Measurements from ENCODE around the gene CLEC18B. TPM values are rescaled to one million over a fixed set of nuclear protein-coding genes. Genes with fewer than 3 reads are reported as not detected.
"Not testable (repeated sequence)": the region's sequence is repeated elsewhere in the genome, so short reads cannot be mapped to it uniquely, and the experiment has no call there.

The CLEC18B gene
- total RNA-seq, 1 donor: not detected

DNA sequence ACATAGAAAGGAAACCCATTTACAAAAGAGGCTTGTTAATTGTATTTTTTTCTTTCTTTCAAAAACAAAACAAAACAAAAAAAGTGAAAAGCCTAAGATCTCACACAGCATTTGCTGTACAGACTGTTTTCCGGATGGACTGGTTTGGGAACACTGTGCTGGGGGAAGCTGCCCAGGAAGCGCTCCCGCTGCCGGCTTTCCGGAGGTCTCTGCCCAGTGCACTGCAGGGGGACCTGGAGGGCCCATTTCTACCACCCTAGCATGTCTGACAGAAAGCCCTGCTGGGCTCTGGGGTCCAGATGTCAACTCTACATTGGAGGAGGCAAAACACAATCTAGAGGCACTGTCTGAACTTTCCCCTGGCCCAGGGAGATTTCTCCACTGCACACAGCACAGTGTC is 26.3 kb upstream of the CLEC18B start:
- DNase-seq (ENCODE audit: low read depth): no peak
- TF ChIP-seq, protein P1, sequence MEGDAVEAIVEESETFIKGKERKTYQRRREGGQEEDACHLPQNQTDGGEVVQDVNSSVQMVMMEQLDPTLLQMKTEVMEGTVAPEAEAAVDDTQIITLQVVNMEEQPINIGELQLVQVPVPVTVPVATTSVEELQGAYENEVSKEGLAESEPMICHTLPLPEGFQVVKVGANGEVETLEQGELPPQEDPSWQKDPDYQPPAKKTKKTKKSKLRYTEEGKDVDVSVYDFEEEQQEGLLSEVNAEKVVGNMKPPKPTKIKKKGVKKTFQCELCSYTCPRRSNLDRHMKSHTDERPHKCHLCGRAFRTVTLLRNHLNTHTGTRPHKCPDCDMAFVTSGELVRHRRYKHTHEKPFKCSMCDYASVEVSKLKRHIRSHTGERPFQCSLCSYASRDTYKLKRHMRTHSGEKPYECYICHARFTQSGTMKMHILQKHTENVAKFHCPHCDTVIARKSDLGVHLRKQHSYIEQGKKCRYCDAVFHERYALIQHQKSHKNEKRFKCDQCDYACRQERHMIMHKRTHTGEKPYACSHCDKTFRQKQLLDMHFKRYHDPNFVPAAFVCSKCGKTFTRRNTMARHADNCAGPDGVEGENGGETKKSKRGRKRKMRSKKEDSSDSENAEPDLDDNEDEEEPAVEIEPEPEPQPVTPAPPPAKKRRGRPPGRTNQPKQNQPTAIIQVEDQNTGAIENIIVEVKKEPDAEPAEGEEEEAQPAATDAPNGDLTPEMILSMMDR (IDR thresholded peaks at IDR 0.05; ENCODE audit: insufficient read depth, low read depth, low read length): no peak
- H3K4me3 ChIP-seq (ENCODE audit: low read depth, low read length): no peak overlapping the region

DNA sequence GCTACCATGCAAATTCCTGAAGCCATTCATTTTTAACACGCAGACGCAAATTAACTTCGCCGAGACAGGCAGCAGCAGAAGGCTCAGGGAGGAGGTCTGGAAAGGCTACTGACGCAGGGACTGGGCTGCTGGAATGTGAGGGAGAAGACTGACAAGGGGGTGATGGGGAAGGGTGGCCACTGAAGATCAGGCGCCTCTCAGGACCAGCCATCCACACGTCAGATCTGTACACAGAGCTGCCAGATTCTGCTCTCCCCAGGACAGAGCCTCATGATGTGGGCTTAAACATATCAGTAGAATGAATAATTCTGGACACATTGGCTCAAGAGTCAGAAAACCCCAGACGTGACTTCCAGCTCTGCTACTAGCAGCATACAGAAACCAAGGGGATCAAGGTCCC is 25.6 kb upstream of the CLEC18B start:
- TF ChIP-seq, protein P1 (IDR thresholded peaks at IDR 0.05; ENCODE audit: insufficient read depth, low read depth, low read length): no peak
- no peak overlapping the region for H3K4me3 ChIP-seq (ENCODE audit: low read depth, low read length)
- DNase-seq (ENCODE audit: low read depth): no peak

DNA sequence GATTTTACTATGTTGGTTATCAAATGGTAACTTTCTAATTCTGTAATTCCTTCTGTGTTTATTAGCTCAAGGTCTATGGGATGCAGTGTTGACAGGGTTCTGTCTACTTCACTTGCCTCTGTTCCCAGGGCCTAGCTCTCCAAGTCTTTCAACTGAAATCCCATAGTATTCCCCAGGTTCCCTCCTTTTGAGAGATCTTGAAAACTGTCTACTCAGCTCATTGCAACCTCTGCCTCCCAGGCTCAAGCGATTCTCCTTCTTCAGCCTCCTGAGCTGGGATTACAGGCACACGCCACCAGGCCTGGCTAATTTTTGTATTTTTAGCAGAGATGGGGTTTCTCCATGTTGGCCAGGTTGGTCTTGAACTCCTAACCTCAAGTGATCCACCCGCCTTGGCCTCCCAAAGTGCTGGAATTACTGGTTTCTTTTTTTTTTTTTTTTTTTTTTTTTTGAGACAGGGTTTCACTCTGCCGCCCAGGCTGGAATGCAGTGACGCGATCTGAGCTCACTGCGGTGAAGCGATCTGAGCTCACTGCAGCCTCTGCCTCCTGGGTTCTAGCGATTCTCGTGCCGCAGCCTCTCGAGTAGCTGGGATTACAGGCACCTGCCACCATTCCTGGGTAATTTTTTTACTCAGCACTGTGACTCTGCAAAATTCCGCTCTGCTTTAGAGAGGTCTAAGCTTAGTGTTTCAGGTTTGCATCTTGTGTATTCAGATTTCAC is 22.5 kb upstream of the CLEC18B start:
- not testable (repeated sequence) for H3K4me3 ChIP-seq (ENCODE audit: low read depth, low read length); DNase-seq (ENCODE audit: low read depth)

DNA sequence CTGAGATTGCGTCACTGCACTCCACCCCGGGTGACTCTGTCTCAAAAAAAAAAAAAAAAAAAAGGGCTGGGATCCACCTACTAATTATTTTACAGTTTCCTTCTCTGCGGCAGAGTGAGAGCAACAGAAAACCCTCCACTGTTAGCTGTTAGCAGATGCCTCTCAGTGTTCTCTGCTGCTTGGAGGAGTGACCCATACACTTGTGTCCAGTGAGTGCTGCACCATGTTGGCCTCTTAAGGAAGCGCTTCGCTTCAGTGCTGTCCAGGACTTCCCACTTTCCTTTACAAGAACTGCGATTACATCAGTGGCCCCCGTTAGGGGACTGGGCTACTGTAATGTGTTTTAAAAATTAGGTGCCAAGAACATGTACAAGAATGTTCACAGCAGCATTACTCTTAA is 18.4 kb upstream of the CLEC18B start:
- DNase-seq (ENCODE audit: low read depth): no peak
- H3K4me3 ChIP-seq (ENCODE audit: low read depth, low read length): no peak overlapping the region
- TF ChIP-seq, protein P1 (IDR thresholded peaks at IDR 0.05; ENCODE audit: insufficient read depth, low read depth, low read length): no peak

DNA sequence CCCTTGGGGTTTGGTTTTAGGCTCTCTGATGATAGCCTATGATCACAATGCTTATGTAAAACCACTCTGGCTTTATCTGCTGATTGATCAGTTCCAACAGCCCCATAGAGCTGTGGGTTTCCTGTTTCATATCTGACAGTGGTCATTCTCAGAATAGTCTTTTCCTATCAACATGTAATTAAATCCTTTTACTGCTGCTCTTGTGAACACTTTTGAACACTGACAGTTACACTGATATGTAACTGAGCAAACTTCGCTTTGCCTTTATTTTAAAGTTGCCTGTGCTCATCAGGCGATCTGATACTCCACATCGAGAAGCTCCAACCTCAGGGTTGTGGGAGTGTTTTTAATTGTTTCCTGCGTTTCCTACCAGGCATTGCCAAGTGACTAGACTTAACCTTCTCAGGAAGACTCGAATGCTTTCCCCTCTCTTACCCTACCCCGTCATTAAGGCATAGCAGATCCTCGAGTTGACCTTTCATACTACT is 17.3 kb upstream of the CLEC18B start:
- no peak for DNase-seq (ENCODE audit: low read depth)
- no peak overlapping the region for H3K4me3 ChIP-seq (ENCODE audit: low read depth, low read length)
- TF ChIP-seq, protein P1 (IDR thresholded peaks at IDR 0.05; ENCODE audit: insufficient read depth, low read depth, low read length): no peak

DNA sequence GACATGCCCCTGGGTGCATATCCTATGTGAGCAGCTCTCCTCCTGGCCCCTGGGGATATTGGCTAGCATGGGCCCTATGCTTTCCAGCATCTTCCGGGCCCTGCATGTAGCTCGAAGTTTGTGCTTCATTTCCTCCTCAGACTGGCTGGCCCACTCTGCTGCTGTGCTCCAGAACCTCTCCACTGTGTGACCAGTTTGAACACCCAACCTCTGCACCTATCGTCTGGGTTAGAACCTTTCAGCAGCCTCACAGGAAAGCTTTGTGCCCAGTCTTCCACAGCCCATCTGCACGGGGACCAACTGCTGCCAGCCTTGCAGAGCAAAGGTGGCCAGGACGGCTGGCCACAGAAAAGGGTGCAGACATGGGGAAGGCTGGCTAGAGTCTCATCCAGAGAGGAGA is 10.2 kb upstream of the CLEC18B start:
- TF ChIP-seq, protein P1 (IDR thresholded peaks at IDR 0.05; ENCODE audit: insufficient read depth, low read depth, low read length): no peak
- no peak for DNase-seq (ENCODE audit: low read depth)
- H3K4me3 ChIP-seq (ENCODE audit: low read depth, low read length): no peak overlapping the region

DNA sequence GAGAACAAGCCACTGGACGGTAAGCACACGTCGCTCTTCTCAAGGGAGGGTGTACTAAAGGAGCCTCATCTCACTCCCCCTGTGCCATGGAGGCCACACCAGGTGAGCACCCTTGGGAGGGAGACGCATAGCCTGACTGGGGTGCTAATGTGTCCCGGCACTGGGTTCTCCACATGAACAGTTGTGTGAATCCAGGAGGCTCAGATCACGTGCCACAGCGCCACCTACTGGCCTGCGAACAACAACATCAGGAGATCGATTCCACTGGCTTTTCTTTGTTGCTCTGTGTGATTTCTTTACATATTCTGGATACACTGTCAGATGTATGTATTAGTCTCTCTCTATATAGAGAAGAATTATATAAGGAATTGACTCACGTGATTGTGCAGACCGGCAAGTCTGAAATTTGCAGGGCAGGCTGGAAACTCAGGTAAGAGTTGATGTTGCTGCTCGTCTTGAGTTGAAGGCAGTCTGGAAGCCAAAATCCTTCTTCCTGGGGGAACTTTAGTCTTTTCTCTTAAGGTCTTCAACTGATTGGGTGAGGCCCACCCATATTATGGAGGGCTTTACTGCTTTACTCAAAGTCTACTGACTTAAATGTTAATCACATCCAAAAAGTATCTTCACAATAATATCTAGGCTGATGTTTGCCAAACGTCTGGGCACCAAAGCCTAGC is 8.9 kb upstream of the CLEC18B start:
- H3K4me3 ChIP-seq (ENCODE audit: low read depth, low read length): not testable (repeated sequence)
- DNase-seq (ENCODE audit: low read depth): peak; percentile 42

DNA sequence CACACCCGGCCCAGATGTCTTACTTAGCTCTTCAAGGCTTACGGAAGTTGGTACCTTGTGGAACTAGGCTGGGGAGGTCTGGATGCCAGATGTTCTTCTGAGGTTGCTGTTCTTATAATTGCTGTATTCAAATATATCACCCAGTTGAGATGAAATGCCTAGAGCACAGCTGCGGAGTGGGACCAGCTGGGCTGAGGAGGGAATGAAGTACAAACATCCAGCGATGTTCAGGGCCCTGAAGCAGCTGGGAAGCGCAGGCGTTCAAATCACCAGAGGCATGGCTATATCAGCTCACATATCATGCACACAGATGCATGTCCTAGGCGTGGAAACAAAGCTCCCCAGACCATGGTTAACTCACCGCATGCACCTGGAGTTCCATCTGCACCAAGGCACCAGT is 7.2 kb upstream of the CLEC18B start:
- not testable (repeated sequence) for H3K4me3 ChIP-seq (ENCODE audit: low read depth, low read length); DNase-seq (ENCODE audit: low read depth)

More for the DNA sequence above, 8.9 kb upstream of the CLEC18B start:
- TF ChIP-seq, protein P1 (IDR thresholded peaks at IDR 0.05; ENCODE audit: insufficient read depth, low read depth, low read length): peak; percentile 66

DNA sequence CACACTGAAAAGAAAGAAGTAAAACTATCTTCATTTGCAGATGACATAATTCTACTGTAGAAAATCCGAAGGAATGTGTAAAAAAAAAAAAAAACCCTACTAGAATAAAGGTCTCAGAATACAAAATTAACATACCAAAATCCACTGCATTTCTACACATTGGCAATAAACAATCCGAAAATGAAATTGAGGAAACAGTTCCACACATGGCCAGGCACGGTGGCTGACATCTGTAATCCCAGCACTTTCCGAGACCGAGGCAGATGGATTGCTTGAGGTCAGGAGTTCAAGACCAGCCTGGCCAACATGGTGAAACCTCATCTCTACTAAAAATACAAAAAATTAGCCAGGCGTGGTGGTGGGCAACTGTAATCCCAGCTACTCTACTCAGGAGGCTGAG is 4.5 kb upstream of the CLEC18B start:
- not testable (repeated sequence) for DNase-seq (ENCODE audit: low read depth); H3K4me3 ChIP-seq (ENCODE audit: low read depth, low read length)

DNA sequence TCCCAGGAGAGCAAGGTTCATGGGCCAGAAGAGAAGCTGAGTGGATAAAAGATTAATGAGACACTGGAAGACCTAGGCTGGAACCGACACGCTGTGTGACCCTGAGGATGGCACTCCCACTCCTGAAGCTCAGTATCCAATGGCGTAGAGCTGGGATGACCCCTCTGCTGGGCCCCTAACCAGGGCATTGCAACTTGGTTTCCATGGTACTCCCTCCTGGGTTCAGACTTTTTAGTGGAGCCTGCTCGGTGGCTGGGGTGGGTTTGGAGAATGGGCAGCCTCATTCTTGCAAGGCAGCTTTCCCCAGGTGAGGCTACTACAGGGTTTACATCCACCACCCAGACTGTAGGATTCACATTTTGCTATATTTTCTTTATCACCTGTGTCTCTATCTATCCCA is 2.4 kb upstream of the CLEC18B start:
- DNase-seq (ENCODE audit: low read depth): not testable (repeated sequence)

DNA sequence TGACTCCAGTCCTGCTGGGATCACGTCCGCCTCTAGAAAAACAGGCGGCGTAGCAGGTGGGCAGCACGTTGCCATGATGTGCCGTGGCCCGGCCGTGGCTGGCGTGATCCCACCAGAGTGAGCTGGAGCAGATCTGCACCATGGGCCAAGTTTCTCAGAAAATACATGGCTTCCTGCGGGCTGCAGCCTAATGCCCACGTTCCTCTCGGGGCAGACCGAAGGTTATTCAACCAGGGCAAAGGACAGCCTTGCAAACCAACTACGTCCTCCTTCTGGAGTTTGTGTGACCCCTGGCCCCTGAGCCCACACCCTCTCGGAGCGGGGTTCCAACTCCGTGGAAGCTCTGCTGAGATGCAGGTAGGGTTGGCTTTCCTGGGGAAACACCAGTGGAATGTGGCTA is 808 bp upstream of the CLEC18B start:
- not testable (repeated sequence) for DNase-seq (ENCODE audit: low read depth)

More for the DNA sequence above, 2.4 kb upstream of the CLEC18B start:
- H3K4me3 ChIP-seq (ENCODE audit: low read depth, low read length): not testable (repeated sequence)

More for the DNA sequence above, 808 bp upstream of the CLEC18B start:
- not testable (repeated sequence) for H3K4me3 ChIP-seq (ENCODE audit: low read depth, low read length)

All from fibroblast of villous mesenchyme (primary cell).